NOMO-1 treated with DMSO at 0.1 percent for 48 hours (cell line): Measurements from ENCODE around the gene TIMP4.

ENCODE experiments used
- DNase-seq: peaks from one replicate; lab custom pipeline; 2025; ENCODE audit not compliant: unreplicated experiment; lab: John Stamatoyannopoulos, UW

TIMP4 gene

DNA sequence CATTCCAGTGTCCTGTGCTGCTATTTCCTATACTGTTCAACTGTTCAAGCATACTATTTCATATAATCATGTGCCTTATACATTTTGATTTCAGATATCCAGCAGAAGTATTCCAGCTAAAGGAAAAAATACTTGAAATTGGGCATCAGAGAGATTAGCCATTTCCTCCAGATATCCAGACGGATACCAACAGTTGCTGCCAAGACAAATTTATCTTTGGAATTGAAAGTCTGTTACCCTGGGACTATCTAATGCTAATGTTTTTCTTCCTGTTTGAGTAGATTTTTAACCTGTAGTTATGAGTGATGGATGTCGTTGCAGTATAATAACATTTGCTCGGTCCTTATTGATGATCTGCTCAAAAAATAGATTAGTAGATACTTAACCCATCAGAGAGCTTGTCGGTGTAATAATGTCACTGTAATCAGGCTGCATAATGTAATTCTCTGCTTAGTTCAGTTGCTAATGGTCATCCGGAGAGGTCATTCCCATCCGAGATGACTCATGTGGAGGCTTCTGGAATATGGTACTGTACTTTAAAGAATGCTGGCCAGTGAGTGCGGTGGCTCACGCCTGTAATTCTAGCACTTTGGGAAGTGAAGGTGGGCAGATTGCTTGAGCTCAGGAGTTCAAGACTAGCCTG lies 51.5 kb downstream of the TIMP4 start:
- DNase-seq, result no peak
